Measurements from ENCODE around the gene DMBX1.
A peak's percentile ranks its signal among the peaks of the same experiment; 100 is the strongest.

Gene DMBX1

GRCh38 chr1:46503421-46503820 lies 13.8 kb downstream of the DMBX1 start:
- DNase-seq (ENCODE audit: low read depth in 2 of 2) = no peak

- DNase-seq (ENCODE audit: low read depth in 2 of 2) = no peak
These were observed 17.0 kb downstream of the DMBX1 start for GRCh38 chr1:46506470-46507219.

GRCh38 chr1:46508757-46509156 lies 19.1 kb downstream of the DMBX1 start:
- no peak for DNase-seq (ENCODE audit: low read depth in 2 of 2)

GRCh38 chr1:46510341-46510997 lies 20.8 kb downstream of the DMBX1 start:
- DNase-seq (ENCODE audit: low read depth in 2 of 2) = no peak

- no peak for DNase-seq (ENCODE audit: low read depth in 2 of 2)
These were observed 21.3 kb downstream of the DMBX1 start for GRCh38 chr1:46510998-46511365.

- DNase-seq (ENCODE audit: low read depth in 2 of 2) = no peak
These were observed 22.6 kb downstream of the DMBX1 start for GRCh38 chr1:46512135-46512791.

- no peak for DNase-seq (ENCODE audit: low read depth in 2 of 2)
These were observed 23.2 kb downstream of the DMBX1 start for GRCh38 chr1:46512792-46513190.

GRCh38 chr1:46513536-46513935 lies 23.9 kb downstream of the DMBX1 start:
- DNase-seq (ENCODE audit: low read depth in 2 of 2) = no peak

- no peak for DNase-seq (ENCODE audit: low read depth in 2 of 2)
These were observed 25.9 kb downstream of the DMBX1 start for GRCh38 chr1:46515576-46515975.

GRCh38 chr1:46516200-46516950 lies 26.7 kb downstream of the DMBX1 start:
- DNase-seq (ENCODE audit: low read depth in 2 of 2) = no peak

- DNase-seq (ENCODE audit: low read depth in 2 of 2) = no peak
These were observed 27.5 kb downstream of the DMBX1 start for GRCh38 chr1:46517010-46517600.

- no peak for DNase-seq (ENCODE audit: low read depth in 2 of 2)
These were observed 28.4 kb downstream of the DMBX1 start for GRCh38 chr1:46517932-46518498.

GRCh38 chr1:46519209-46519608 lies 29.6 kb downstream of the DMBX1 start:
- DNase-seq (ENCODE audit: low read depth in 2 of 2) = no peak

GRCh38 chr1:46520063-46520911 lies 30.7 kb downstream of the DMBX1 start:
- DNase-seq (ENCODE audit: low read depth in 2 of 2) = no peak

- no peak for DNase-seq (ENCODE audit: low read depth in 2 of 2)
These were observed 31.8 kb downstream of the DMBX1 start for GRCh38 chr1:46521414-46521813.

GRCh38 chr1:46522184-46522968 lies 32.7 kb downstream of the DMBX1 start:
- DNase-seq (ENCODE audit: low read depth in 2 of 2) = peak in 1 of 2 donors; percentile 18

GRCh38 chr1:46522969-46523320 lies 33.3 kb downstream of the DMBX1 start:
- no peak for DNase-seq (ENCODE audit: low read depth in 2 of 2)

- DNase-seq (ENCODE audit: low read depth in 2 of 2) = no peak
These were observed 34.1 kb downstream of the DMBX1 start for GRCh38 chr1:46523496-46524353.

GRCh38 chr1:46524843-46525242 lies 35.2 kb downstream of the DMBX1 start:
- DNase-seq (ENCODE audit: low read depth in 2 of 2) = no peak

Data from activated CD4-positive, alpha-beta T cell treated with anti-CD3 and anti-CD28 coated beads for 24 hours (primary cell).